Fibroblast of lung (primary cell): ENCODE measurements around the gene LGR4. TPM values are rescaled to one million over a fixed set of nuclear protein-coding genes. Genes with fewer than 3 reads are reported as not detected.

ENCODE experiments used
- DNase-seq, 2 donors: peaks; one replicate each; pipeline versions ENCODE4 v3.0.0 to v3.0.0-alpha.2; 2010; ENCODE audit warnings: low read depth in 2 of 2
- H2AFZ ChIP-seq: 2 replicates; pipeline ENCODE4 v1.5.1; 2012; ENCODE audit warnings: low read length, control low read depth, inconsistent platforms
- H3K27ac ChIP-seq: 2 replicates; pipeline ENCODE4 v1.5.1; 2011; ENCODE audit warnings: low read length, control low read depth; ENCODE audit not compliant: insufficient read depth
- H3K27me3 ChIP-seq: 2 replicates; pipeline ENCODE4 v1.5.1; 2011; ENCODE audit warnings: mild to moderate bottlenecking, low read length; ENCODE audit not compliant: control insufficient read depth, insufficient read depth
- H3K36me3 ChIP-seq: 2 replicates; pipeline ENCODE4 v1.5.1; 2011; ENCODE audit warnings: low read length; ENCODE audit not compliant: control insufficient read depth, insufficient read depth
- H3K4me1 ChIP-seq: 2 replicates; pipeline ENCODE4 v1.5.1; 2011; ENCODE audit warnings: low read length; ENCODE audit not compliant: control insufficient read depth, insufficient read depth; ENCODE audit errors: extremely low read depth
- H3K4me2 ChIP-seq: 2 replicates; pipeline ENCODE4 v1.5.1; 2011; ENCODE audit warnings: low read length, control low read depth; ENCODE audit not compliant: insufficient read depth; ENCODE audit errors: extremely low read depth
- H3K4me3 ChIP-seq, 4 experiments: fragments of 200-600 bp in 1 of 4; sonication (generic) in 1 of 4; replicated peaks in 1 of 4; 2 replicates each; pipeline ENCODE4 v1.5.1; 2011 to 2016; ENCODE audit warnings: low read length in 4 of 4, low read depth in 3 of 4, mild to moderate bottlenecking in 3 of 4, control low read depth in 2 of 4, inconsistent platforms in 1 of 4, mixed read lengths in 1 of 4; ENCODE audit not compliant: insufficient read depth in 1 of 4; ENCODE audit errors: control extremely low read depth in 1 of 4
- H3K79me2 ChIP-seq: 2 replicates; pipeline ENCODE4 v1.5.1; 2012; ENCODE audit warnings: mild to moderate bottlenecking, low read length, inconsistent platforms; ENCODE audit not compliant: control insufficient read depth, insufficient read depth
- H3K9ac ChIP-seq: 2 replicates; pipeline ENCODE4 v1.5.1; 2011; ENCODE audit warnings: mild to moderate bottlenecking, low read length, control low read depth; ENCODE audit not compliant: insufficient read depth
- H3K9me3 ChIP-seq: 2 replicates; pipeline ENCODE4 v1.5.1; 2012; ENCODE audit warnings: low read depth, low read length; ENCODE audit not compliant: control insufficient read depth, insufficient read depth
- H4K20me1 ChIP-seq: 2 replicates; pipeline ENCODE4 v1.5.1; 2011; ENCODE audit warnings: low read length; ENCODE audit not compliant: control insufficient read depth, insufficient read depth; ENCODE audit errors: extremely low read depth
- CTCF ChIP-seq, 2 donors: IDR thresholded peaks in 1 of 2; conservative IDR thresholded peaks in 1 of 2; 1 replicate in 1 of 2; 2 replicates in 1 of 2; pipeline ENCODE4 v1.5.1; 2011 to 2012; ENCODE audit warnings: low read length in 2 of 2, control low read depth in 1 of 2, inconsistent platforms in 1 of 2, low read depth in 1 of 2, mild to moderate bottlenecking in 1 of 2
- EZH2 ChIP-seq: IDR thresholded peaks from 2 replicates; pipeline ENCODE4 v1.5.1; 2012; ENCODE audit warnings: low read length, control low read depth, mild to moderate bottlenecking; ENCODE audit errors: missing control alignments
- polyA plus RNA-seq, 2 donors: library from polyadenylated mRNA; depleted of rRNA in 1 of 2; stranded (reverse) in 1 of 2; unstranded in 1 of 2; fragments of >200 nt; gene quantifications; 2 replicates each; pipeline ENCODE4 v1.2.1, GENCODE V29; 2011 to 2012; ENCODE audit warnings: missing spikeins in 1 of 2
- total RNA-seq: library from RNA; depleted of rRNA; stranded (reverse); fragments of >200 nt; gene quantifications from 2 replicates; pipeline ENCODE4 v1.2.1, GENCODE V29; 2014

LGR4 gene
- total and polyA plus RNA-seq, 2 donors (not counting 1 experiment from before 2014, with no cell fraction given): 6.4 to 8.8 TPM

- H3K4me3 ChIP-seq: peak overlapping the region in 3 of 4 experiments; percentile 5 to 77 (median 41)
- peaks cover 2% of the 10 kb centered on the region for H3K4me1 ChIP-seq
- no peak for TF ChIP-seq CTCF (conservative IDR thresholded peaks at IDR 0.05 in 1 of 2, IDR thresholded peaks at IDR 0.05 in 1 of 2; ENCODE audit: low read depth in 1 of 2, low read length in 2 of 2)
- no peak for TF ChIP-seq EZH2
- DNase-seq: no peak
- H3K27me3 ChIP-seq: no peaks in the 10 kb centered on the region
- no peak overlapping the region for H3K9ac ChIP-seq
- H3K27ac ChIP-seq: no peak overlapping the region
- H3K9me3 ChIP-seq: no peaks in the 10 kb centered on the region
- H4K20me1 ChIP-seq: no peaks in the 10 kb centered on the region
- peak overlapping the region; percentile 45 for H2AFZ ChIP-seq
- no peaks in the 10 kb centered on the region for H3K36me3 ChIP-seq
- H3K4me2 ChIP-seq: peak overlapping the region; percentile 51
- H3K79me2 ChIP-seq: peaks cover 3% of the 10 kb centered on the region
Observed at GRCh38 chr11:27473017-27473406, 422 bp upstream of the LGR4 start.

GRCh38 chr11:27471589-27472397, 797 bp downstream of the LGR4 start:
- H3K27me3 ChIP-seq: no peaks in the 10 kb centered on the region
- no peak overlapping the region for H3K27ac ChIP-seq
- TF ChIP-seq EZH2: no peak
- no peak for TF ChIP-seq CTCF (conservative IDR thresholded peaks at IDR 0.05 in 1 of 2, IDR thresholded peaks at IDR 0.05 in 1 of 2; ENCODE audit: low read depth in 1 of 2, low read length in 2 of 2)
- H3K79me2 ChIP-seq: peaks cover 3% of the 10 kb centered on the region
- peaks cover 2% of the 10 kb centered on the region for H3K4me1 ChIP-seq
- no peaks in the 10 kb centered on the region for H4K20me1 ChIP-seq
- H3K9ac ChIP-seq: peak overlapping the region; percentile 73
- no peaks in the 10 kb centered on the region for H3K9me3 ChIP-seq
- peak overlapping the region; percentile 79 for H2AFZ ChIP-seq
- peak overlapping the region; percentile 84 for H3K4me2 ChIP-seq
- no peaks in the 10 kb centered on the region for H3K36me3 ChIP-seq
- peak overlapping the region; percentile 55 to 77 (median 74) for H3K4me3 ChIP-seq
- DNase-seq: no peak

GRCh38 chr11:27470826-27471588, 1.6 kb downstream of the LGR4 start:
- Histone ChIP-seq H2AFZ (peak overlapping the region; percentile 43), H3K27ac (no peak overlapping the region), H3K36me3 (no peaks in the 10 kb centered on the region), H3K4me2 (peak overlapping the region; percentile 84), H3K79me2 (peaks cover 3% of the 10 kb centered on the region), H3K4me3 (peak overlapping the region; percentile 55 to 77 (median 66)), H4K20me1 (no peaks in the 10 kb centered on the region), H3K9ac (no peak overlapping the region), H3K9me3 (no peaks in the 10 kb centered on the region), H3K4me1 (peaks cover 2% of the 10 kb centered on the region), H3K27me3 (no peaks in the 10 kb centered on the region)
- no peak for TF ChIP-seq EZH2
- TF ChIP-seq CTCF (conservative IDR thresholded peaks at IDR 0.05 in 1 of 2, IDR thresholded peaks at IDR 0.05 in 1 of 2; ENCODE audit: low read depth in 1 of 2, low read length in 2 of 2): no peak
- DNase-seq: no peak
